Renal cortical epithelial cell (primary cell): Measurements from ENCODE around the gene WWC1. TPM values are rescaled to one million over a fixed set of nuclear protein-coding genes. Genes with fewer than 3 reads are reported as not detected.
A peak's percentile ranks its signal among the peaks of the same experiment; 100 is the strongest.
"Not testable (repeated sequence)": the region's sequence is repeated elsewhere in the genome, so short reads cannot be mapped to it uniquely, and the experiment has no call there.

ENCODE experiments used
- DNase-seq: peaks from one replicate; pipeline ENCODE4 v3.0.0-alpha.2; 2011; ENCODE audit warnings: low read depth
- total RNA-seq: library from RNA; depleted of rRNA; stranded (reverse); fragments of >200 nt; gene quantifications from 2 replicates; pipeline ENCODE4 v1.2.3, GENCODE V29; 2014

WWC1 gene
- total RNA-seq, 1 donor from 2014 or later = 319 TPM

DNA sequence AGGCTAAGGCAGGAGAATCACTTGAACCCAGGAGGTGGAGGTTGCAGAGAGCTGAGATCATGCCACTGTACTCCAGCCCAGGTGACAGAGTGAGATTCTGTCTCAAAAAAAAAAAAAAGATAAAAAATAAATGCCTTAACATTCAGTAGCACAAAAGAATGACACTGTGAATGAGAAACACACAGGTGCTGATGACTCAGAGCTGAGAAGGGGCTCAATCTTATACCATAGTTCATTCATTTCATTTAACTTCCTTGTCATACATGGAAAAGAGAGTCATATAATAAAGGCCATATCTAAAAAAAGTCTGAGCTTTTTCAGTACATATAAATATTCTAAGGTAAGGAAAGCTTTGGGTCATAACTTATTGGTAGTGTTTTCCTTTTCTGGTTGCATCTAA, 40.6 kb downstream of the WWC1 start:
- DNase-seq = peak; percentile 63

DNA sequence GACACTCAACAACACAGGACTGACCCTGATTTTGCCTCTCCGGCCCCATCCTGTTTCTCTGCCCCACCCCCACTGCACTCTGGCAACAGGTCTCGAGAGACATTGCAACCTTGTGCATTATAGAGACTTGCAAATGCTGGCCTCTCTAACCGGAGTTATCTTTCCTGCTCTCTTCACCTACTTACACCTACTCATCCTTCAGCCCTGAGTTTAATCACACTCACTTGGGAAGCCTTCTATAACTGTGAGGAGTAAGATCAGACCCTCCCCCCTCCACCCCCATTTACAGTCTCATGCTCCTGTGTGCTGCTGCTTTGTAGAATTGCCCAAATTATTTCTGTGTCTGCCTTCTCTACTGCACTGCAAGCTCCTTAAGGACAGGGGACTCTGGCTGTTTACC, 42.8 kb downstream of the WWC1 start:
- DNase-seq = no peak

DNA sequence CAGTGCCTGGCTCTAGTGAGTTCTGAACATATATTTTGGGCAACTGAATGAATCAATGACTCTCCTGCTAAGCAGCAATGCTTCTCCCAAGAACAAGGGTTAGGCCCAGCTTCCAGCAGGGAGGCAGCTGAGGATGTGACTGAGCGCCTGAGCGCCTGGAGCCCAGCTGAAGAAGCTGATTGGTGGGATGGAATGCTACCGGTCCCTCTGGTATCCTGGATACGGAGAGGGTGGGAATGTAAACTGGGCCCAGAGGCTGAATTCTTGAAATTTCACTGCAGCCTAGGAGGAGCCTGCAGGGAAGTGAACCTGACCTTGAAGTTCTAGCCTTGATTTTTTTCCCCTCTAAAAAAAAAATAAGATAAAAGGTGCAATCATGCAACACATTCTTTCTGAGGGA, 43.2 kb downstream of the WWC1 start:
- peak; percentile 96 for DNase-seq

DNA sequence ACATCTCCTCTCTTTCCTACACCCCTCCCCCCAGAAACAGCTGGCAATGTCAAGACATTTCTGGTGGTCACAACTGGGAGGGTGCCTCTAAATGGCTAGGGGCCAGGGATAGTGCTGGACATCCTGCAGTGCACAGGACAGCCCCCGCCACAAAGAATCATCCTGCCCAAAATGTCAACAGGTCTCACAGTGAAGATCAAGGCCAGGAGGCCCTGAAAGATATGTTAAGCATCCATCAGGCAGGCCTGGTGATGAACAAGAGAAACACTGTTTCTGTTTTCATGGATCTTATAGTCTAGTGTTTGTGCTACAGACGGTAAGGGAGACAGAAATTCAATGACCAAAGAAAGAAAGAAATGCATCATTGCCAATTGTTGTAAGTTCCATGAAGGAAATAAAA, 45.9 kb downstream of the WWC1 start:
- DNase-seq = no peak

DNA sequence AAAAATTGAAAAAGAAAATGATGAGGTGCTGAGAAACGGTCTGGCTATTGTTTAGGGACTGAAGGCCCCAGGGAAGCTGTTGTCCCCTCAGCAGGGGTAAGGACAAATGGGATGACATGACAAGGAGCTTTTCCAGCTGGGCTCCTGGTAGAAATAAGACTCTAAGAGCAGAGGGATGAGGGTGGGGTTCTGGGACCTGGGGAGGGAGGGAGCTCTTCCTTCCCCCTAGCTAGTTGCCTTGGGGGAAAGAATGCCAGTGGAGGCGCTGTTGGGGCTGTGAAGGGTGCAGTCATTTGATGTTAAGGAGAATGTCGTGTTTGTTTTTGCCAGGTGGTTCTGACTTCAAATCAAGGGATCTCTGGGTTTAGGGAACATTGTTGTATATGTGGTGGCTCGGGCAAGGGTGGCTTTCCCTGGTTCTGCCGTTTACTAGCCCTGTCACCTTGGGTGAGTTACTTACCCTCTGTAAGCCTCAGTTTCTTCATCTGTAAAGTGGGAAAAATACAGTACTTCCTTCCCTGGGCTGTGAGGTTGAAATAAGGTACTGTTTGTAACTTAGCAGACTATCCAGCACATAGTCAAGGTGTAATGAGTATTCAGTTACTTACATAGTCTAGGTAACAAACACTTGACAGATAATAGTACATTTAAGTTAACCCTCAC, 47.8 kb downstream of the WWC1 start:
- no peak for DNase-seq

DNA sequence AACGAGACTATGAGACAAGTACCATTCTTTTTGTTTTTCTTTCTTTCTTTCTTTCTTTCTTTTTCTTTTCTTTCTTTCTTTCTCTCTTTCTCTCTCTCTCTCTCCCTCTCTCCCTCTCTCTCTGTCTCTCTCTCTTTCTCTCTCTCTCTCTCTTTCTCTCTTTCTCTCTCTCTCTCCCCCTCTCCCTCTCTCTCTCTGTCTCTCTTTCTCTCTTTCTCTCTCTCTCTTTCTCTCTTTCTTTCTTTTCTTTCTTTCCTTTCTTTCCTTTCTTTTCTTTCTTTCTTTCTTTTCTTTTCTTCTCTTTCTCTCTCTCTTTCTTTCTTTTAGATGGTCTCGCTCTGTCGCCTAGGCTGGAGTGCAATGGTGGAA, 48.3 kb downstream of the WWC1 start:
- not testable (repeated sequence) for DNase-seq

DNA sequence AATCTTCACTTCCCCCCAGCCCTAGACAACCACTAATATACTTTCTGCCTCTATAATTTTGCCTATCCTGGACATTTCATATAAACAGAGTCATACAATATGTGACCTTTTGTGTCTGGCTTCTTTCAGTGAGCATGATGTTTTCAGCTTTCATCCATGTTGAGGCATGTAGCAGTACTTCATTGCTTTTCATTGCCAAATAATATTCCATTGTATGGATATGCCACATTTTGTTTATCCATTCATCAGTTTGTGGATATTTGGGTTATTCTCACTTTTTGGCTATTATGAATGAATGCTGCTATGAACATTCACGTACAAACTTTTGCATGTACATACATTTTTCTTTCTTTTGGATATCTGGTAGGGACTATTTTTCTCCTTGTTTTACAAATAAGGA, 49.0 kb downstream of the WWC1 start:
- DNase-seq = no peak

DNA sequence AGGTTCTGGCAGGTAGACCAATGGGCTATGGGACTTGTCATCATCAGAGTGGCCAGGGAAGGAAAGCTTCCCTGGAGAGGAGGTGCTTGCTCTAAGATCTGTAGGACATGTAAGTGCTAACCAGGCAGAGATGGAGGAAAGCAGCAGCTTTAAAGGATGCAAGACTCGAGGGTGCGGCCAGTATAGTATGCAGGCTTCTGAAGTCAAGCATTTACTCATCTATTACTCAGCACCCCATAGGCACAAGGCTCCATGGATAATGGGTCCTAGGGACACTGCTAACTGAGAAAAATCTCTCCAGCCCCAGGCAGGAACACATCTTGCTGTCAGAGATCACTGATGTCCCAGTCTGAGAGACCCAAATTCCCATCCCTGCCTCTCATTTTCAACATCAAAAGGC, 49.7 kb downstream of the WWC1 start:
- DNase-seq = no peak

DNA sequence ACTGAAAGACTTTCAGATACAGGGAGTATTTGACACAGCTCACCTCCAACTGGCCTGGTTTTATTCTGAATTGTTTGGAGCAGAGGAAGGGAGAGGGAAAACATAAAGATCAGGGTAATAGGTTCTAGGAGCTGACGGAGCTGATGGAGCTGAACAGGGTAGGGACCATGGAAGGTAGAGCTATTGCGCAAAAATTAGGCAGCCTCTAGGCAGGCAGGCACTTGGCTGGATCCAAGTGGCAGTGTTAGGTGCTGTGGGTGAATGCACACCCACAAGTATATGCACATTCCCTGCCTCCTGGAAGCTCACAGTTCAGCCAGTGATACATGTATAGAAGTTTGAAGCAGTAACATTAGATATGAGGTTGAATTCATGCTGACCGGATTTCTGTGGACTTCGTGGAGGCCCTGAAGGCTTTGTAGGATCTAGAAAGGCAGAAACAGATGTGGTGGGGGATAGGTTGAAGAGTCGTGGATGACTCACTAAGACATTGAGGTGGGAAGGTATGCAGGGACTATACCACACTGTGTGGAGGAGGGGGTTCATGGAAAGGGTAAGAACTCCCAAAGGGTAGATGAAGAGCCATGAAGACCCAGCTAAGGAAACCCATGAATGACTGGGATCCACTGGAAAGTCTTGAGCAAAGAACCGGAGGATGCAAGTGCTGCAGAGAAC, 50.8 kb downstream of the WWC1 start:
- peak; percentile 67 for DNase-seq

DNA sequence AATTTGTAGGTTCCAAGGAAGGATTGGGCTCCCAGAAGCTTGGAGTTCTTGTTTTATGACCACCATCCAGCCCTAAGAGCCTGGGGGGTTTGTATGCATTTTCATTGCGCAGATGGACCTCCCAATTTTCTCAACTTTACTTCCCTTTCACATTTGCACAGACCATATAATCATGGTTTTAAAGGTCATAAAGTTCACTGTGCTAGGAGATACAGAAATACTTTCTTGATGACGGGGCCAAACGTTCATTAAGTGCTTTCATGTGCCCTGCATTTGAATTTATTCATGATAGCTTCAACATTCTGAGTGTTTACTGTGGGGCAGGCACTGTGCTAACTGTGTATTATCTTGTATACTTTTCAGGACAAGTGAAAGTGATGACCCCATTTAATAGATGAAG, 51.5 kb downstream of the WWC1 start:
- no peak for DNase-seq

DNA sequence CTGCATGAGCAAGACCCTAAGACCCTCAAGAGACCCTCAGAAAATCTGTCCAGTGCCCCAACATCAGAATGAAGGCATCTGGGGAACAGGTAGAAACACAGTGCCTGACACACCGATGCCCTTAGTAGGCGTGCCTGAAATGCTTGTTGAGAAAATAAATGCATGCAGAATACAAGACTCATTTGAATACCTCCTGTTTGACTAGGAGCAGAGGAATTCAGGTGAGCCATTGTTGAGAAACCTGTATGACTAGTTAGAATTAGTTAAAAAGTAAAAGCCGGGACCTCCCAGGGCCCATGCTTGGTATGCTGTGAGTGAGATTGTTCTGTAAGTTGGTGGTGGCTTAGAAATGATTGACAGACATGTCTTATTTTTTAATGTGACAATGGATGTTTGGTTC, 55.0 kb downstream of the WWC1 start:
- peak; percentile 98 for DNase-seq

DNA sequence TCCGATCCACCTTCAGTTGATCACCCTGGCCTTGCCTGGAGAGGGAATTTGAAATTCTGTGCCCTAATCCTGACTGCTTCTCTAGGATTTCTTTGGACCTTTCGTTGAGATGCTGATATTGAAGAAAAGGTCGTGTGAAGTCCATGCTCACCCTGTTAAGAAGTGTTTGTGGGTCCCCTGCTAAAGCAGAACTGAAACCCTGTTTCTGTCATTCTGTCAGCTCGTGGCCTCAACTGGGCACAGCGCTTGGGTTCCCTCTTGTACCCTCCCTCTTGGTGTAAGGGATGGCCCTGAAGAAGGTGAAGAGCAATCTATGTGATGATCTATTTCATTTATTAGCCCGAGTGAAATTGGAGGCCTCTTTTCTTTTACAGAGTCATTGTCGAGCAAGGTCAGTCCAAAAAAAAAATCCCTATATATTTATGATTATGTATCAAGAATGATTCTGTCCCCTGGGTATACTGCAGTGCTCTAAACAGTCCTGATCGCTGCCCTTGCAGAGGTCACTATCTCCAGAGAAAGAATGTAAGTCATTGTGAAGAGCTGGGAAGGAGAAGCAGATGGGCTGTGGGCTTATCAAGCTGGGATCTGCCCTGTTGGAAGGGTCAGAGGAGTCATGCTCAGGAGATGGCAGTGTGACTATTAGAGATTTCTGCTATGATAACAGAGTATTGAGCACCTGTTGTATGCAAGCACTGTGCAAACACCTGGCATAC, 56.1 kb downstream of the WWC1 start:
- DNase-seq = no peak

DNA sequence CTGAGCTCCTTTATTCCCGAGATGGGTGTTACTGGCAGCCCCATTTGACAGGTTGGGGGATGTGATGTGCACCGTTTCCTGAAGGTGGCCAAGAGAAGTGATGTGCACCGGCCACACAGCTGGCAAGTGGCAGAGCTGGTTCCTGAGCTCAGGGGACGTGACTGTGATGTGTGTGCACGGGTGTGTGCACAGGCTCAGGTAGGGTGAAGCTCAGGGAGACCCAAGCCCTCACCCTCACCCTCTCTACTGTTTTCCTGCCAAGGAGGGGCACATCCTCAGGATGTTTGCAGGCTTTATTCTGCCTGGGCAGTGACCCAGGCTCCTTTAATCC, 56.6 kb downstream of the WWC1 start:
- no peak for DNase-seq

DNA sequence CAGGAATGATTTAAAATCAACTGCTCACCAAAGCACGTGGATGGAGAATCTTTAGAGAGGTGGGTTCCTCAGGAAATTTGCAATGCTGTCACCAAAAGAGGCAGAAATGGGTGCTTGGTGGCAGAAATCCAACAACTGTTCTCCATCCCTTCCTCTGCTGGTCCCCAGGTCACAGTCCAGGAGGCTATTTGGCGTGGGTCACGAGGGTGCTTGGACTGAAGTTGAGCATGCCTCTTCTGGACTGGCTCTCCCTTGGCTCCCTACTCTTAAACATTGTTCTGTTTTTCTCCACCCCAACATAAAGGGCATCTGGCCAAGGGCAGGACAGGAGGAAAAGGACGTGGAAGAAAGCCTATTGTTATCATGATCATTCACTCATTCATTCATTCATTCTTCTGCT, 58.9 kb downstream of the WWC1 start:
- DNase-seq = no peak

DNA sequence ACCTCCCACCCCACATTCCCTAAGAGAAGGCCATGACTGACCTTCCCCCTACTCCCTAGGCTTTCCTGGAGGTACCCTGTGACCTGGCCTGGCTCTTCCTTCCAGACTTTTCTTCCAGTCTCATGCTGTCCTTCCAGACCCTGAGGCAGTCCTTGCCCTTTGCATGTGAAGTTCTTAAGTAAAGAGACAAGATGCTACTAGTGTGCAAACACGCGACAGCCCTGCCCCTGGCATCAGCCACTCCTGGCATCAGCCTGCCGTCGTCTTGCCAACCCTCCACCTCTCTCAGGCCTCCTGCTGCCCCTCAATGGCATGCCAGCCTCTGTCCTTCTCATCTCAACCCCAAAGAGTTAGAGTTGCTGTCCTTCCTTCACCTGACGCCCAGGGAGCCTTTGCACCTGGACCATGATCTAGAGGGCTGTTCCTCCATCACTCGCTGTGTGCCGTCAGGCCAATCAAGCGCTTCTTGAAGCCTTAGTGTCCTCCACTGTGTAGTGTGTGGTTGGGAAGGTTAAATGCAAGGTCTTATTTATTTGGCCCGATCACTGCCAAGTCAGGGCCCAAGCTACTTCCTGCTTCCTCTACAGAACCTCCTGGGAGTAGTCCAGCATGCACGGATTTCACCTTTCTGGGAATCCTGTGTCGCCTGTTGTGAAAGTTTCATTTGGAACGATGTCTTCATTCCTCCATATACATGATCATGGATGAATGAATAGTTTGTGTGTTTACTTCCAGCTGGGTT, 61.9 kb downstream of the WWC1 start:
- peak; percentile 51 for DNase-seq

DNA sequence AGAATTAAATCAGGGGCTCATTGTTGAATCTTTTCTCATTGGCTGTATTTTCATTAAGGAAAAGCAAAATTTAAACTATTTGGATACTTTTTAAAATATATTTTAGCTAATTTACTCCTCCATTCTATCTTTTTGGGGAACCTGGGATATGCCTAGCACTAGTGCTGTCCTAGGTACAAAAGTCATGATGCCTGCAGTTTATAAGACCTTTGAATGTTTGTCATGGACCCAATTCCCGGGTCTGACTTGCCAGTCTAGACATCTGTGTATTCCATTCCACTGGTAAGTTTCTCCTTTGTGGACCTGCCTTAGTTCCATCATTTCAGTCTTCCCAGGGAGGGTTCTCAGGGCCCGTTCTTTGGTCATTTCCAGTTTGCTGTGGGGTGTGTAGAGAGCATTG, 63.0 kb downstream of the WWC1 start:
- no peak for DNase-seq

DNA sequence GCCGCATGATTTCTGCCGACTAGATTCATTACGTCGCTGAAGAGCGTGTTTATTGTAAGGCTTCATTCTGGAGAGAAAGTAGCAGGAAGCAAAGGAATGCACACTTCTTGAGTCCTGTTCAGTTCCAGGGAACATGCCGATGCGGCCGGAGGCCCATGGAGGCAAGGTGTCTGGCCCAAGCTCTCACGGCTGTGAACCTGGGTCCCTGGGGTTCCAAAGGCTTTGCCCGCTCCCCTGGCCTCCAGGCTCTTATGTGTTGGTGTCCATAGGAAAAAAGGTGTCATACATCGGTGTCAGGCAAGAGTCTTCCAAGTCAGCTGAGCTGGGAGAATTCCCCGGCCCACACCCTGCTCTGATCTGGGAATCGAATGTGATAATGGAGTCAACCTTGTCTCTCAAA, 64.7 kb downstream of the WWC1 start:
- DNase-seq = no peak

DNA sequence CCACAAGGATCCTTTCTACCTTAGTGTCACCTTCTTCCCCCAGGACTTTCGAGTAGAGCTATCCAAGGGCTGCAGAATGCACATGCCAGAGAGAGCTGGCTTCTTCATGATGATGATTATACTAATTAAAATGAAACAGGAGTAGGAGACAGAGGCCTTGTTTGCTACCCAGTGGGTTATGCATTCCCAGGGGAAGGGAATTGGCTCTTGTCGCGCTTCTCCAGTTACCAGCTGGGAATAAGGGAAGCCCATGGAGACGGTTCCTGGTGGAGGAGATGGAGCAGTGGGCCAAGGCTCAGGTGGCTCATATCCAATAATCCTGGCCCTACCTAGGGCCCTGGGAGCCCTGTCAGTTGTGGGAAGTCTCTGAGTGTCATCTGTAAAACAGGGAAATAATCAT, 65.1 kb downstream of the WWC1 start:
- no peak for DNase-seq

DNA sequence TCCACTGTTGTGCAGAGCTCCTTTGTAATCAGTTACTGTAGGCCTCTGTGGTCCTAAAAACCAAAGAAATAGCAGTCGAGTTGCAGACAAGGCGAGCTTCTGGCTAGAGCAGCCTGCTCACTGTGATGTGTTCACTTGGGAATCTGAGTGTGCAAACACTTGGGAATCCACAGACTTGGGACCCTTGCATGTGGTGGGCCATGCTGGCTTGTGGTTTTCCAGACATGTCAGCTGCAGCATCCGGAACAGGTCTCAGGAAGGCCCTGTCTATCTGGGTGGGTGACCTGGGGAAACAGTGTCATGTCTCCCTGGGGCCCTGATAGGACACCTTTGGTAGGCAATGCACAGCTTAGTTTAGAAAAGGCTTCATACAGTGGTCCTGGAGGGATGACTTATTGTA, 66.4 kb downstream of the WWC1 start:
- no peak for DNase-seq

DNA sequence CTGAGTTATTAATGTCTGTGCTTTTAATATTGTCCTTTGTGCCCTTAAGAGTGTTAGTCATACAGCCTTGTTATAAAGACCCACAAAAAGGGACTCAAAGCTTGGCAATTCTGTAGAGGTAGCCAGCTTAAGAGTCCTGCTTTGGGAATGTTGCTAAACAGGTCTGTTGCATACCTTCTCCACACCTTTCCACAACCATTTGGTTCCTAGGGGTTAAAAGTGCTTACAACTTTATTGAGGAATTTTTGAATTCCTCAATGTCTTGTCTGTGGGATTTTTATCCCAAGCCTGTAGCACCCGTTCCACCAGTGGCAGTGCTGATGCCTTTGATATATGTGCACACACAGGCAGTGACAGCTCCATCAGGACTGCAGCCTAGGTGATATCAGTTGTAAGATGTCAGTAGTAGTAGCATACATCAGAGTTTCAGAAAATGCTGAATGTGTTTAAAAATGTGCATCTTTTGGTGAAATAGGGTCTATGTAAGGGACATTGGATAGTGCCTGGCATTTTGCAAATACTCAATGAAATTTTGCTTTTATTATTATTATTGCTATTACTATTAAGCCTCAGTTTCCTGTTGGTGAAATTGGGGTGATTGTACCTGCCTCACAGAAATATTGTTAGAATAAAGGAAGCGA, 68.5 kb downstream of the WWC1 start:
- peak; percentile 49 for DNase-seq

DNA sequence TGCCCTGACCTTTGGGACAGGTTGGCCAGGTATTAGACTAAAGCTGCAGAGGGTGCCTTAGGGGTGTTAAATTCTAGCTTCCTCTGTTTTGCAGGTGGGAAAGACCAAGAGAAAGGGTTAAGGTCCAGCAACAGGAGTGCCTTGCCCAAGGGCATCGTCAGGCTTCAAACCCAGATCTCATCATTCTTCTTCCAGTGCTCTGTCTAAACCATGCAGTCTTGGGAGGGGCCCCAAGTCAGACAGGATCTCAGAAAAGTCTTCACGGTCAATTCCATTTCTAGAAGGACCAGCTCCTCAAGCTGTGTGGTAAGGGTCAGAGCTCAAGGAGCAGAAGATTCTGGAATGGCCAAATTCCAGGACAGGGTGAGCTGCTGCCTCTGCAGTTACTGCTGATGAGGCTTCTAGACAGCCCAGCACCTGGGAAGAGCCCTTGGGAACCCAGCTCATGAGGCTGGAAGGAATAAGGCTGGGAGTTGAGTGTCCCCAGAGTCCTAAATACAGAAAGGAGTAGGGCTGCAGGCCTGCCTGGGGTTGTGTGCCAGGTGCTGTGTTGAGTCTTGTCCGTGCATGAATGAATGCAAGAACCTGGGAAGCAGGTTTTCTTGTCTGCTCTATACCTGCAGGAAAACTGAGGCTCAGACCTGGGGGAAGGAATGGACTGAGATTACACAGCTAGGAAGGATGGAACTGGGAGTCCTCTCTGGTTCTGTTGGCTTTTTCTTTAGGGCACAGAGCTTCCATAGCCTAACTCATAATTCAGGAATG, 69.3 kb downstream of the WWC1 start:
- no peak for DNase-seq
